Liver (tissue), 3 donors: ENCODE results near the gene ASTN1.

Source experiments
- GABPA ChIP-seq, 2 donors: IDR thresholded peaks in 1 of 2; conservative IDR thresholded peaks in 1 of 2; 2 replicates each; pipeline ENCODE4 v1.6.1; 2016; ENCODE audit warnings: antibody characterized with exemption in 2 of 2, mild to moderate bottlenecking in 1 of 2, moderate library complexity in 1 of 2
- HNF4G ChIP-seq: IDR thresholded peaks from 2 replicates; pipeline ENCODE4 v1.6.1; 2016; ENCODE audit warnings: antibody characterized with exemption
- RAD21 ChIP-seq, 2 donors: IDR thresholded peaks; 2 replicates each; pipeline ENCODE4 v1.6.1; 2016; ENCODE audit warnings: antibody characterized with exemption in 2 of 2, mild to moderate bottlenecking in 2 of 2
- YY1 ChIP-seq: IDR thresholded peaks from 2 replicates; pipeline ENCODE4 v1.6.1; 2016; ENCODE audit warnings: antibody characterized with exemption, mild to moderate bottlenecking
- ZBTB33 ChIP-seq: IDR thresholded peaks from 2 replicates; pipeline ENCODE4 v1.6.1; 2016; ENCODE audit warnings: antibody characterized with exemption
- TF ChIP-seq, protein P1 (sequence below): fragments of 150-350 bp; IDR thresholded peaks from 2 replicates; pipeline ENCODE4 v1.5.1; 2017; ENCODE audit warnings: improper control_type of control experiment, low read depth, low read length; ENCODE audit not compliant: missing input control
- TF ChIP-seq, protein P2 (sequence below): IDR thresholded peaks from 2 replicates; pipeline ENCODE4 v1.6.1; 2016; ENCODE audit warnings: antibody characterized with exemption
- TF ChIP-seq, protein P3 (sequence below): IDR thresholded peaks from 2 replicates; pipeline ENCODE4 v1.6.1; 2016; ENCODE audit warnings: antibody characterized with exemption, mild to moderate bottlenecking
- TF ChIP-seq, protein P4 (sequence below): IDR thresholded peaks from 2 replicates; pipeline ENCODE4 v1.6.1; 2016; ENCODE audit warnings: antibody characterized with exemption
- donor health status: healthy.
- donor health status: healthy.

- TF ChIP-seq, protein P1, sequence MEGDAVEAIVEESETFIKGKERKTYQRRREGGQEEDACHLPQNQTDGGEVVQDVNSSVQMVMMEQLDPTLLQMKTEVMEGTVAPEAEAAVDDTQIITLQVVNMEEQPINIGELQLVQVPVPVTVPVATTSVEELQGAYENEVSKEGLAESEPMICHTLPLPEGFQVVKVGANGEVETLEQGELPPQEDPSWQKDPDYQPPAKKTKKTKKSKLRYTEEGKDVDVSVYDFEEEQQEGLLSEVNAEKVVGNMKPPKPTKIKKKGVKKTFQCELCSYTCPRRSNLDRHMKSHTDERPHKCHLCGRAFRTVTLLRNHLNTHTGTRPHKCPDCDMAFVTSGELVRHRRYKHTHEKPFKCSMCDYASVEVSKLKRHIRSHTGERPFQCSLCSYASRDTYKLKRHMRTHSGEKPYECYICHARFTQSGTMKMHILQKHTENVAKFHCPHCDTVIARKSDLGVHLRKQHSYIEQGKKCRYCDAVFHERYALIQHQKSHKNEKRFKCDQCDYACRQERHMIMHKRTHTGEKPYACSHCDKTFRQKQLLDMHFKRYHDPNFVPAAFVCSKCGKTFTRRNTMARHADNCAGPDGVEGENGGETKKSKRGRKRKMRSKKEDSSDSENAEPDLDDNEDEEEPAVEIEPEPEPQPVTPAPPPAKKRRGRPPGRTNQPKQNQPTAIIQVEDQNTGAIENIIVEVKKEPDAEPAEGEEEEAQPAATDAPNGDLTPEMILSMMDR: no peak
- TF ChIP-seq, protein P2, sequence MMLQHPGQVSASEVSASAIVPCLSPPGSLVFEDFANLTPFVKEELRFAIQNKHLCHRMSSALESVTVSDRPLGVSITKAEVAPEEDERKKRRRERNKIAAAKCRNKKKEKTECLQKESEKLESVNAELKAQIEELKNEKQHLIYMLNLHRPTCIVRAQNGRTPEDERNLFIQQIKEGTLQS: no peak
- TF ChIP-seq RAD21 (IDR thresholded peaks at IDR 0.05) (no peak), HNF4G (no peak), GABPA (IDR thresholded peaks at IDR 0.05 in 1 of 2, conservative IDR thresholded peaks at IDR 0.05 in 1 of 2) (no peak), ZBTB33 (no peak), YY1 (no peak)
- TF ChIP-seq, protein P3, sequence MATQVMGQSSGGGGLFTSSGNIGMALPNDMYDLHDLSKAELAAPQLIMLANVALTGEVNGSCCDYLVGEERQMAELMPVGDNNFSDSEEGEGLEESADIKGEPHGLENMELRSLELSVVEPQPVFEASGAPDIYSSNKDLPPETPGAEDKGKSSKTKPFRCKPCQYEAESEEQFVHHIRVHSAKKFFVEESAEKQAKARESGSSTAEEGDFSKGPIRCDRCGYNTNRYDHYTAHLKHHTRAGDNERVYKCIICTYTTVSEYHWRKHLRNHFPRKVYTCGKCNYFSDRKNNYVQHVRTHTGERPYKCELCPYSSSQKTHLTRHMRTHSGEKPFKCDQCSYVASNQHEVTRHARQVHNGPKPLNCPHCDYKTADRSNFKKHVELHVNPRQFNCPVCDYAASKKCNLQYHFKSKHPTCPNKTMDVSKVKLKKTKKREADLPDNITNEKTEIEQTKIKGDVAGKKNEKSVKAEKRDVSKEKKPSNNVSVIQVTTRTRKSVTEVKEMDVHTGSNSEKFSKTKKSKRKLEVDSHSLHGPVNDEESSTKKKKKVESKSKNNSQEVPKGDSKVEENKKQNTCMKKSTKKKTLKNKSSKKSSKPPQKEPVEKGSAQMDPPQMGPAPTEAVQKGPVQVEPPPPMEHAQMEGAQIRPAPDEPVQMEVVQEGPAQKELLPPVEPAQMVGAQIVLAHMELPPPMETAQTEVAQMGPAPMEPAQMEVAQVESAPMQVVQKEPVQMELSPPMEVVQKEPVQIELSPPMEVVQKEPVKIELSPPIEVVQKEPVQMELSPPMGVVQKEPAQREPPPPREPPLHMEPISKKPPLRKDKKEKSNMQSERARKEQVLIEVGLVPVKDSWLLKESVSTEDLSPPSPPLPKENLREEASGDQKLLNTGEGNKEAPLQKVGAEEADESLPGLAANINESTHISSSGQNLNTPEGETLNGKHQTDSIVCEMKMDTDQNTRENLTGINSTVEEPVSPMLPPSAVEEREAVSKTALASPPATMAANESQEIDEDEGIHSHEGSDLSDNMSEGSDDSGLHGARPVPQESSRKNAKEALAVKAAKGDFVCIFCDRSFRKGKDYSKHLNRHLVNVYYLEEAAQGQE: no peak
- TF ChIP-seq, protein P4, sequence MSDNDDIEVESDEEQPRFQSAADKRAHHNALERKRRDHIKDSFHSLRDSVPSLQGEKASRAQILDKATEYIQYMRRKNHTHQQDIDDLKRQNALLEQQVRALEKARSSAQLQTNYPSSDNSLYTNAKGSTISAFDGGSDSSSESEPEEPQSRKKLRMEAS: no peak
These were observed at the start of gene ASTN1 for GRCh38 chr1:177164380-177165068.
